HG03045 (cell line): ENCODE results near the gene TRMT10B.
"Not testable (repeated sequence)": the region's sequence is repeated elsewhere in the genome, so short reads cannot be mapped to it uniquely, and the experiment has no call there.

Experiments used
- ATAC-seq: cut with Tn5 transposase; IDR thresholded peaks from one replicate; pipeline ENCODE4 v1.9.1; 2021; ENCODE audit warnings: mild to moderate bottlenecking, moderate library complexity; ENCODE audit not compliant: unreplicated experiment

The TRMT10B gene

DNA sequence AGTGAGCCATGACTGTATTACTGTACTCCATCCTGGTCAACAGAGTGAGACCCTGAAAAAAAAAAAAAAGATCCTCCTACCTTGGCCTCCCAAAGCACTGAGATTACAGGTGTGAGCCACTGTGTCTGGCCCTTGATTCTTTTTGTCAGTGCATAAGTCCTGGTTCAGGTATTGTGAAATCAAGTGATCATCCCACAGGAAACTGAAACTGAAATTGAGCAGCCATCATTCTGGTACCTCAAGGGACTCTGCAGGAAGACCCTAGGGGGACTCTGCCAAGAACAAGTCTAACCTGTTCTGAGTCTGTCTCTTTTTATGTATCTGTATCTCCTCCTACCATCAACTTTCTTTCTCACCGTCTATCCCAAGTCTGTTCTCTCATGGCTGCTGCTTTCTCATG is 45.1 kb downstream of the TRMT10B start:
- ATAC-seq = no peak

DNA sequence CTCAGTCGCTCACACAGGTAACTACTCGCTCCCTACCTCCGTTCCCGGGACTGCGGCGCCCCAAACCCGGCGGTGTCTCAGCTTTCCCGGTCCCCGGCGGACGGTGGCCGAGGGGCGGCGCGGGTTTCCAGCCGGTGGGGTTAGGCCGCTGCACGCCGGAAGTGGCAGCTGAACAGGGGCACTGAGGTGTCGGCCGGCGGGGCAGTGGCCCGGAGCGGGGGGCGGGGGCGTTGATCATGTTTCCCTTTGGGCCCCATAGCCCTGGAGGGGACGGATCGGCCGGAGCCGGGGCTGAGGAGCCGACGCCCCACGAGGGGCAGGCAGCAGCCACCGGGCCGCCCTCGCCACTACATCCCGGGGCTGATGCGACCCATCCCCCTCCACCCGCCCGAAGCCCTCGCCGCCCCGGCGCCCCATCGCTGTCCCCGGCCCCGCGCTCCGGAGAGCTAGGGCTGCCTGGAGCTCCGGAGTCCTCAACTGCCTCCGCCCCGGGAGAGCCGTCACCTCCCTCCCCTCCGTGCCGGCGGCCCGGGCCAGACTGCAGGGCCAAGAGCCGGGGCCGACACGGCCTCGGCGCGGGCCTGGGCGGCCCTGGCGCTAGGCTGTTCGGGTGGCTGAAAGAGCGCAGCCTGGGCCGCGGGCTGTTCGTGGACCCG is 47.2 kb downstream of the TRMT10B start, which contains the start of gene DCAF10:
TSS of gene DCAF10 (plus strand) at position 167 of the 656 bp plus-strand sequence. CDS start at position 237, 70 bp downstream.
- peak; percentile 80 for ATAC-seq

DNA sequence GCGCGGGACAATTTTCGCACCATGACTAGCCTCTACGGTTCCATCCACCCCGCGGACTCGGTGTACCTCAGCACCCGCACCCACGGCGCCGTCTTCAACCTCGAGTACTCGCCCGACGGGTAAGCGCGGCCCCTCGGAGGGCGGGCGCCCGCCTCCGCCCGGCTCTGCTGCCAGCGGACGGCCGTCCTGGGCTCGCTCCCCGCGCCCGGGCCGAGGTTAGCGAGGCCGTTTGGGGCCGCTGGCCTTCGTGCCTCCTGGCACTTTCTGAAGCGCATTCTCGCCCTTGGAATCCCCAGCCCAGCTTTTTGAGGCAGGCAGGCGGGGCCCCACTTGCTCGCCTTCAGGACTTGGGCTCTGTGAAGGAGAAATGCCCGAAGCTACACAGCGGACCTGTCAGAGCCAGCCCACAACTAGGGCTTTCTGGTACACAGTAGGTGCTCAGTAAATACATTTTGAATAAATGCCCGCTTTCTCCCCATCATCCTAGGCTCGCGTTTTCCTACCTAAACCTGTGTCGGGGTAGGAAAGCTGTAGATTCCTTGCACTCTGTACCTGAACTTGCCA is 47.8 kb downstream of the TRMT10B start:
- peak; percentile 37 for ATAC-seq

DNA sequence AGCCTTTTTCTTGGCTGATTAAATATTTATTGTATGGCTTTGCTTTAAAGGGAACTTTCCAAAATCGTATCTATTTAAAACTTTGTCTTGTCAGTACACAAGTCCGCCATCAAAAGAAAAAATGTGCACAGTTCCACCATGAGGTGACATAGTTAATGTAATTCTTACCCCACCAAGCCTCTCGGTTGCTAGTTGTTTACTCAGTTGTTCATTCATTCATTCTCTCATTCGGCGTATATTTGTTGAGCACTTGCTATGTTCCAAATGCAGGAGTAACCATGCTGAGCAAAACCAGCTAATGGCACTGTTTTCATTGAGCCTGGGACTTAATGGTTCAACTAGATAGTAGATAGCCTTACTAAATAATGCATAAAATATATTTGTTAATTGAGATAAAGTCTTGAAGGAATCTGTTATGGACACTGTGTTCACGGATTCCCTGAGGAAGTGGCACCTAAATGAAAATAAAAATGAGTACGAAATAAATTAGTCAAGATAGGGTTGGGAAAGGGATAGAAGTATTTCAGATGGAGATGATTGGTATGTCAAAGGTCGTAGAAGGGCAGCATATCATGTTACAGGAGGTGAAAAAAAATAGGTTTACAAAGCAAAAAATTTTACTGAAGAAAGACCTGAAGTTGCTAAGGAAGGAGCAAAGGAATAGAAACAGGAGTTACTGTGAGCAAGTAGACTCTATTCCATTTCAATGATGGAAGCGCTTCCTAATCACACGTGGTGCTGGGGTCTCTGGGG is 48.5 kb downstream of the TRMT10B start:
- no peak for ATAC-seq

DNA sequence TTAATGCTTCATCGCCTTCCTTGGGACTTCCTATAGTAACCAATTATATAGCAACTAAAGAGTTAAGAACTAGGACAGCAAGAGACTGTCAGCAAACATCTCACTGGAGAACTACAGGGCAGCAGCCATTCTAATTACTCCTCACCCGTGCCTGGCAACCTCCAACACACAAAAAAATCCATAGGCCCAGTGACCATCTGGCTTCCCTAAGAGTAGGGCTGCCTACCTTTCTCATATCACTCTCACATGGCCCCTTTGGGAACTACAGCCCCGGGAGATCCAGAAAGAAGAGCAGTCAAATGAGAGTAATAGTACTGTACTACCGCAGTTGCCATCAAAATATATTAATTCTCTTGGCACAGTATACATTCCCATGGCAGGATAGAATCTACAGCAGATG is 52.7 kb downstream of the TRMT10B start:
- ATAC-seq = no peak

DNA sequence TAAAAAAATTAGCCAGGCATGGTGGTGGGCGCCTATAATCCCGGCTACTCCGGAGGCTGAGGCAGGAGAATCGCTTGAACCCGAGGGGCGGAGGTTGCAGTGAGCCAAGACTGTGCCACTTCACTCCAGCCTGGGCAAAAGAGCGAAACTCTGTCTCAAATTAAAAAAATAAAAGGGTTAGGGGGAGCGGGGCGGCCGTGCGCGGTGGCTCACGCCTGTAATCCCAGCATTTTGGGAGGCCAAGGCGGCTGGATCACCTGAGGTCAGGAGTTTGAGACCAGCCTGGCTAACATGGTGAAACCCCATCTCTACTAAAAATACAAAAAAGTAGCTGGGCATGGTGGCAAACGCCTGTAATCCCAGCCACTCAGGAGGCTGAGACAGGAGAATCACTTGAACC is 56.1 kb downstream of the TRMT10B start:
- not testable (repeated sequence) for ATAC-seq

DNA sequence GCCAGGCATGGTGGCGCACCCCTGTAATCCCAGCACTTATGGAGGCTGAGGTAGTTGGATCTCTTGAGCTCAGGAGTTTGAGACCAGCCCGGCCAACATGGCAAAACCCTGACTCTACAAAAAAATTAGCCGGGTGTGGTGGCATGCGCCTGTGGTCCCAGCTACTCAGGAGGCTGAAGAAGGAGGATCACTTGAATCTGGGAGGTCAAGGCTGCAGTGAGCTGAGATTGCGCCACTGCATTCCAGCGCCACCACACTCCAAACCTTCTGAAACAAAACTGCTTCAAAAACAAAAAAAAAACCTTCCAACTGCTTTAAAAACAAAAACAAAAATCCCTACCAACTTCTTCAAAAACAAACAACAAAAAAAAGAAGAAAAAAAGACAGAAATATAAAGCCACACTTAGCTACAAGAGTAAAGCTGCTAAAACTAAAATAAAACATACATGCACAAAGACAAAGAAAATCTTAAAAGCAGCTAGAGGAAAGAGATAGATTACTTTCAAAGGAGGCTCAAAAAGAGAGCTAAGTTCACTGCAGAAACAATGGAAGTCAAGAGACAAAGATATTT is 58.4 kb downstream of the TRMT10B start:
- no peak for ATAC-seq

DNA sequence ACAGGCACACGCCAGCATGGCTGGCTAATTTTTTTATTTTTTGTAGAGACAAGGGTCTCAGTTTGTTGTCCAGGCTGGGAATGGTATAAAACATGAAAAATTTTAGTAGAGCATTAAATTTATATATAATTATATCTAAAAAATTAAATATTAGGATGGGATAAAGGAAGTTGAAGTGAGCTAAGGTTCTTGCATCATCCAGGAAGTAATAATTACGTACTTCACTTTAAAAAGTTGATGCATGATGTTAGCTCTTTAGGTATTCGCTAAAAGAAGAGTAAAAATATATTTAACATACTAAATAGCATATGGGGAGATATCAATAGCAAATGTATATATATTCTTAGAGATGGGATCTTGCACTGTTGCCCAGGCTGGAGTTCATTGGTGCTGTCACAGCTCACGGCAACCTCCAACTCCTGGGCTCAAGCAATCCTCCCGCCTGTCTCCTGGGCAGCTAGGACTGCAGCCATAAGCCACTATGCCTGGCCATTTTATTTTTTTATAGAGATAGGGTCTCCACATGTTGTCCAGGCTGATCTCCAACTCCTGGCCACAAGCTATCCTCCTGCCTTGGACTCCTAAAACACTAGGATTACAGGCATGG is 59.3 kb downstream of the TRMT10B start:
- ATAC-seq = no peak

DNA sequence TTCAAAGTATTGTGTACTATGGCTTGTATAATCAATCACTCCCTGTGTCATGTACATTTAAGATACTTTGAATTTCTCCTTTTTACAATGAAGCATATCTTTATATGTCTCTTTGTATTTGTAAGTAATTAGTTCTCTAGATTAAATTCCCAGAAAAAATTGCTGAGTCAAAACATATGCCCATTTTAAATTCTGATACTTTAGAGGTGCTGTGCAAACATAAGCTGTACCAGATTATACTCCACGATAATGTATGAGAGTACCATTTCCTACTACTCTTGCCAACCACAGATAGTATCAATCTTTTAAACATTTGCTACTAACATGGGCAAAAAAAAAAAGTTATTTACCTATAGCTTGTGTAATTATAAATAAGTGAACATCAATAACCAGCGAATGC is 65.2 kb downstream of the TRMT10B start:
- no peak for ATAC-seq

DNA sequence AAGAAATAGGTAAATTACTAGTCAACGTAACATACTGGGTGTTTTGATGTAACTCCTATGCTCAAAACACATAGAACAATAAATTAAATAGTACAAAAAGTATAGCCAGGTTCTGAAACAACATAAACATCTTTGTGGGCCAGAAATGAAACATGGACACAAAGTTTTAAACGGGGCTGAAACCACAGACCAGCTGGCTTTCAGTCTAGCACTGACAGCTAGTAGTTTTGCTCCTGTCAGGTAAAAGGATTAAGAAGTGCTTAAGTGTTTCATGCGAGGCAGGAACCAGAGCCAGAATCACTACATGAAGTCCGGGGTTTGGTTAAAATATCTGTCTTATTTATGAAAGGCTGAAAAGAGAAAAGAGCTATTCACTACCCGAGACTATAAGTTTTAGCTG is 66.5 kb downstream of the TRMT10B start:
- ATAC-seq = no peak

DNA sequence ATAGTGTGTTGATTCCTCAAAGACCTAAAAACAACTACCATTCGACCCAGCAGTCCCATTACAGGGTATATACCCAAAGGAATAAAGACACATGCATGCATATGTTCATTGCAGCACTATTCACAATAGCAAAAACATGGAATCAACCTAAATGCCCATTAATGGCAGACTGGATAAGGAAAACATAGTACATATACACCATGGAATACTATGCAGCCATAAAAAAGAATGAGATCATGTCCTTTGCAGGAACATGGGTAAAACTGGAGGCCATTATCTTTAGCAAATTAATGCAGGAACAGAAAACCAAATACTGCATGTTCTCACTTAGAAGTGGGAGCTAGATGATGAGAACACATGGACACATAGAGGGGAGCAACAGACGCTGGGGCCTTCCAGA is 71.6 kb downstream of the TRMT10B start:
- not testable (repeated sequence) for ATAC-seq

DNA sequence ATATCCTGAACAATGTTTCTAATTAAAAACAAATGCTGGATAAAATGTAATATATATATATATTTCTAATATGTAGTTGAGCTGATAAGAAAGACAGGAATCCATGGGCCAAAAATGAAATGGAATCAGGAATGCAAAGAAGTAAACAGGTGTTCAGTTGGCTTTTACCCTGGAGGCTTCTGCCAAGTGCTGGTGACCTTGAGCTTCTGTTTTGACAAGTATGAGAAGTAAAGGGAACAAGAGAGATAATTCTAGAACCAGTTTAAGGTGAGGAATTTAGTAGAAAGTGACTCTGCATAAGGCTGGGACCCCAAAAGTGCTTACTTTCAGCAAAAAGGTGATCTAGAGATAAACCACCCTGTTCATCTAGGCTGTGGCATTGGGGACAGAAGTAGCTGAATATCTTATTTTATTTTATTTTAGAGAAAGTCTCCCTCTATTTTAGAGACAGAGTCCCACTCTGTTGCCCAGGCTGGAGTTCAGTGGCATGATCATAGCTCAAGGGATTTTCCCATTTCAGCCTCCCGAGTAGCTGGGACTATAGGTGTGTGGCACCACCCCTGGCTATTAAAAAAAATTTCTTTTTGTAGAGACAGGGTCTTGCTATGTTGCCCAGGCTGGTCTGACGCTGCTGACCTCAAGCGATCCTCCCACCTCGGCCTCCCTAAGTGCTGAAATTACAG is 74.0 kb downstream of the TRMT10B start:
- no peak for ATAC-seq
